Coronary artery (tissue), 2 donors: ENCODE results near the gene MUC13.

ENCODE experiments used
- DNase-seq: peaks from one replicate; pipeline ENCODE4 v3.0.0-alpha.2; 2017; ENCODE audit warnings: low spot score
- H3K27ac ChIP-seq, 2 donors: fragments of 200-600 bp; sonication (generic); one replicate each; pipeline ENCODE4 v1.5.1; 2016 to 2019
- H3K4me3 ChIP-seq: fragments of 200-600 bp; sonication (generic); 2 replicates; pipeline ENCODE4 v1.5.1; 2016; ENCODE audit warnings: mild to moderate bottlenecking, moderate library complexity
- TF ChIP-seq, protein P1 (sequence below): fragments of 200-600 bp; sonication (generic); IDR thresholded peaks from one replicate; pipeline ENCODE4 v1.5.1; 2019; ENCODE audit warnings: antibody characterized with exemption

The MUC13 gene

DNA sequence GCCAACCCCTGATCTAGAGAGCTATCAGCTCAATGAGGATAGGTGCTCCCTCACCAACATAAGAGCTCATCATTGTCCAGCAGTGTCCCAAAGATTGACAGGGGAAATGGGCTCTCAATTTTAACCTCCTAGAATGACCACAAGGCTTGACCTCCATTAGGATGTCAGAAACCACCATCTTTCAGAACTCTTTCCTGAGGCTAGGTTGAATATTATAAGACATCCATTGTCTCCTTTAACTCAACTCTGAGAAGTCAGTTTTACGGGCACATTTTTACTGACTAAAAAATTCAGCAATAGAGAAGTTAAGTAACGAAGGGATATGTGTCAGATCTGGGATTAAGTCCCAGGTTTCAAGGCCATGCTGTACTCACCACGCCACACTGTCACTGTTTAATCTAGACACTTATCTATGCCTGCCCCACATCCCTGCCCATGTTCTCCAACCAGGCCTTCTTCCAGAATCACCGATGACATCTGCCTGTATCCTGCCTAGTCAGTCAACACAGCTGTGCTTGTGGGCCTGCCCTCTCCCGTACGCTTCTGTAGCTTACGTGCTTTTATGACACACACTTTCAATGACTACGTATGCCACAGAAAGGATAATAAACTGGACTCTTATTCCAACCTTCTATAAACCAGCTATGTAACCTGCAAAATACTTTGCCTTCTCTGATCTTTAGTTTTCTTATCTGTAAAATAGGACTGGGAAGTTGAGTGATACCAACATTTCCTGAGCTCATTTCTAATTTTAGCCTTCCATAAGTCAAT is 17.1 kb upstream of the MUC13 start:
- H3K27ac ChIP-seq = no peak overlapping the region
- TF ChIP-seq, protein P1, sequence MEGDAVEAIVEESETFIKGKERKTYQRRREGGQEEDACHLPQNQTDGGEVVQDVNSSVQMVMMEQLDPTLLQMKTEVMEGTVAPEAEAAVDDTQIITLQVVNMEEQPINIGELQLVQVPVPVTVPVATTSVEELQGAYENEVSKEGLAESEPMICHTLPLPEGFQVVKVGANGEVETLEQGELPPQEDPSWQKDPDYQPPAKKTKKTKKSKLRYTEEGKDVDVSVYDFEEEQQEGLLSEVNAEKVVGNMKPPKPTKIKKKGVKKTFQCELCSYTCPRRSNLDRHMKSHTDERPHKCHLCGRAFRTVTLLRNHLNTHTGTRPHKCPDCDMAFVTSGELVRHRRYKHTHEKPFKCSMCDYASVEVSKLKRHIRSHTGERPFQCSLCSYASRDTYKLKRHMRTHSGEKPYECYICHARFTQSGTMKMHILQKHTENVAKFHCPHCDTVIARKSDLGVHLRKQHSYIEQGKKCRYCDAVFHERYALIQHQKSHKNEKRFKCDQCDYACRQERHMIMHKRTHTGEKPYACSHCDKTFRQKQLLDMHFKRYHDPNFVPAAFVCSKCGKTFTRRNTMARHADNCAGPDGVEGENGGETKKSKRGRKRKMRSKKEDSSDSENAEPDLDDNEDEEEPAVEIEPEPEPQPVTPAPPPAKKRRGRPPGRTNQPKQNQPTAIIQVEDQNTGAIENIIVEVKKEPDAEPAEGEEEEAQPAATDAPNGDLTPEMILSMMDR = no peak
- no peak for DNase-seq
- no peak overlapping the region for H3K4me3 ChIP-seq

DNA sequence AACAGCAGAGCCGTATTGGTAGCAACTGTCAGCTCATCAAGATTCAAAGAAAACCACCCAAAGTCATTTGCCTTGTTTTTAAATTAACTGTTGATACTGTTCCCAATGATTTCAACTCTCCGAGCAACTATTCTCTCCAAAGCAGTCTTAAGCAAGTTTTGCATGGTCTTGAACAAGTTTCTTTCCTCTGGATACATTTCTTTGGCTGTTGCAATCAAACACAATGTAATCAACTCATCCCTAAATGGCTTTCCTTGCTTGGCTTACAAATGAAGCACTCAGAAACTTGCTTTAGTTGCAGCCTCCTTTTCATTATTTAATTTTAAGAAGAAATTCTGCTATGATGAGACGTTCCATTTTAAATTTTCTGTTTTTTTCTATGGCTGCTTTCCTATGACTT is 15.5 kb upstream of the MUC13 start:
- TF ChIP-seq, protein P1 = no peak
- no peak overlapping the region for H3K27ac ChIP-seq
- DNase-seq = no peak
- H3K4me3 ChIP-seq = no peak overlapping the region

- TF ChIP-seq, protein P1 = no peak
- no peak for DNase-seq
- Histone ChIP-seq H3K27ac (no peak overlapping the region), H3K4me3 (no peak overlapping the region)
Measured at GRCh38 chr3:124942613-124943012, 8.1 kb upstream of the MUC13 start.

DNA sequence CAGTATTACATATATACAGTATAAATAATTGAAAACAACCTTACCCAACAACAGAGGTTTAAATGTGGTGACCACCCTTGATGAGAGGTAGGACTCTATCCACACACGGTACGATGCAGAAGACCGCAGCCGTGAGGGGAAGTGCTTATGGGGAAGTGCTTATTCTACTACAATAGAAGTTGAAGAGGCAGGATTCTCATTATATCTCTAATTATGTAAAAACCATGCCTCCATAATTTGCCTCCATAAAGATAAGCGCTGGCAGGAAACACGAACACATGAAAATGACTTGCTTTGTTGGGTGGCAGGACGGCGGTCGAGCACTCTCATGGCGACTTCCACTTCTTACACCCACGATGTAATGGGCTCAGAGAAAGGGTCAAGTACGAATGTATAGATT is 7.2 kb upstream of the MUC13 start:
- H3K27ac ChIP-seq = no peak overlapping the region
- TF ChIP-seq, protein P1 = no peak
- no peak for DNase-seq
- no peak overlapping the region for H3K4me3 ChIP-seq

GRCh38 chr3:124939661-124940060 is 5.1 kb upstream of the MUC13 start:
- no peak overlapping the region for H3K27ac ChIP-seq
- DNase-seq = no peak
- H3K4me3 ChIP-seq = no peak overlapping the region
- TF ChIP-seq, protein P1 = no peak

DNA sequence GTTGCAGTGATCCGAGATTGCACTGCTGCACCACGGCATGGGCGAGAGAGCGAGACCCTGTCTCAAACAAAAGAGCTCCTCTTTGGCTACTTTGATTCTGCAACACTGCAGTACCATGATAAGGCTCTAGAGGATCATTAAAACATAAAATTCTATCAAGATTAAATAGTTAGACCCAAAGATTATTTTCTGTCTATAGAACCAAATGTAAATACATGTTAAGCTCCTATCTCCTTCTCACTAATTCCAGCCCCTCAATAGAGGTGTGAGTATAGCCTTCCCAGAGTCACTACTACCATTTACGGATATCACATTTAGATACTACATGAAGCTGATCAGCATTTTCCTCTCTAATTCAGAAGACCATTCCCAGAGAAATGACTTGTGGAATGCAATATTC is 4.3 kb upstream of the MUC13 start:
- H3K4me3 ChIP-seq = no peak overlapping the region
- no peak for DNase-seq
- TF ChIP-seq, protein P1 = no peak
- H3K27ac ChIP-seq = no peak overlapping the region

GRCh38 chr3:124937049-124937448 is 2.5 kb upstream of the MUC13 start:
- TF ChIP-seq, protein P1 = no peak
- H3K4me3 ChIP-seq = no peak overlapping the region
- H3K27ac ChIP-seq = no peak overlapping the region
- no peak for DNase-seq
